ENCODE results near the gene DRAXIN.

DNA sequence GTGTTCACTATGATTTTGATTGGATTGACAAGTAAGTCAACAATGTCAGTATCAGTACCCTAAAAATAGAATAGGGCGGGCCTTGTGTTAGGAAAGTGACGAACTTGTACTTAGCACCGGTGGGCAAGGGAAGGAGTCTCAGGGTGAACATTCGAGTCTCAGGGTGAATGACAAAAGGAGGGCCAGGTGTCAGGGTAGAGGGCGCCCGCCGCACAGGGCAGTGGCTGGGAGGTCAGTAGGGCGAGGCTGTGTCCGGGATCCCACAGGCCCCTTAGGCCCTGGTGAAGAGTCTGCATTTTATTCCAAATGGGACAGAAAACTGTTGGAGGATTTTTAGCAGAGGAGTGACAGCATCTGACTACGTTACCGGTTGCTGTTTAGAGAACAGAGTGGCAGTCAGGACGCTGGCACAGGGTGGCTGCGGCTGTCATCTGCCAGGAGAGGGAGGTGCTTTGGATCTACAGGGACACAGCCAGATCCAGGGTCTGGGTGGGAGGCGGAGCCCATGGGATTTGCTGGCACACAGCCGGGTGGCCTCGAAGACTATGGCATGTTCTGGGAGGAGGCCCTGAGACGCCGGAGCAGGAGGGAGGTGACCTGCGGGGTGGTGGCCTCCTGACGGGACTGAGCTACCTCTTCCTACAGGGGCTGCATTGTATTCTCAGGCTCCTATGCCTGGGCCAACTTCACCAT lies 55.4 kb downstream of the DRAXIN start:
- TF ChIP-seq EZH2 (IDR thresholded peaks at IDR 0.05; ENCODE audit: borderline replicate concordance, low read depth, low read length, poor library complexity, severe bottlenecking), result no peak
- TF ChIP-seq, protein P1, sequence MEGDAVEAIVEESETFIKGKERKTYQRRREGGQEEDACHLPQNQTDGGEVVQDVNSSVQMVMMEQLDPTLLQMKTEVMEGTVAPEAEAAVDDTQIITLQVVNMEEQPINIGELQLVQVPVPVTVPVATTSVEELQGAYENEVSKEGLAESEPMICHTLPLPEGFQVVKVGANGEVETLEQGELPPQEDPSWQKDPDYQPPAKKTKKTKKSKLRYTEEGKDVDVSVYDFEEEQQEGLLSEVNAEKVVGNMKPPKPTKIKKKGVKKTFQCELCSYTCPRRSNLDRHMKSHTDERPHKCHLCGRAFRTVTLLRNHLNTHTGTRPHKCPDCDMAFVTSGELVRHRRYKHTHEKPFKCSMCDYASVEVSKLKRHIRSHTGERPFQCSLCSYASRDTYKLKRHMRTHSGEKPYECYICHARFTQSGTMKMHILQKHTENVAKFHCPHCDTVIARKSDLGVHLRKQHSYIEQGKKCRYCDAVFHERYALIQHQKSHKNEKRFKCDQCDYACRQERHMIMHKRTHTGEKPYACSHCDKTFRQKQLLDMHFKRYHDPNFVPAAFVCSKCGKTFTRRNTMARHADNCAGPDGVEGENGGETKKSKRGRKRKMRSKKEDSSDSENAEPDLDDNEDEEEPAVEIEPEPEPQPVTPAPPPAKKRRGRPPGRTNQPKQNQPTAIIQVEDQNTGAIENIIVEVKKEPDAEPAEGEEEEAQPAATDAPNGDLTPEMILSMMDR (conservative IDR thresholded peaks at IDR 0.05; ENCODE audit: low read depth, low read length), result no peak
